HG02852 (cell line): ENCODE results near the gene PSMA6.
"Not testable (repeated sequence)": the region's sequence is repeated elsewhere in the genome, so short reads cannot be mapped to it uniquely, and the experiment has no call there.

ENCODE experiments used
- ATAC-seq: cut with Tn5 transposase; IDR thresholded peaks from one replicate; pipeline ENCODE4 v1.9.1; 2021; ENCODE audit warnings: mild to moderate bottlenecking, moderate library complexity; ENCODE audit not compliant: unreplicated experiment

PSMA6 gene

GRCh38 chr14:35292051-35292769 lies at the start of gene PSMA6:
PSMA6 (plus strand) TSS chr14:35292382; CDS start chr14:35292477, 95 bp downstream.
- peak; percentile 83 for ATAC-seq

DNA sequence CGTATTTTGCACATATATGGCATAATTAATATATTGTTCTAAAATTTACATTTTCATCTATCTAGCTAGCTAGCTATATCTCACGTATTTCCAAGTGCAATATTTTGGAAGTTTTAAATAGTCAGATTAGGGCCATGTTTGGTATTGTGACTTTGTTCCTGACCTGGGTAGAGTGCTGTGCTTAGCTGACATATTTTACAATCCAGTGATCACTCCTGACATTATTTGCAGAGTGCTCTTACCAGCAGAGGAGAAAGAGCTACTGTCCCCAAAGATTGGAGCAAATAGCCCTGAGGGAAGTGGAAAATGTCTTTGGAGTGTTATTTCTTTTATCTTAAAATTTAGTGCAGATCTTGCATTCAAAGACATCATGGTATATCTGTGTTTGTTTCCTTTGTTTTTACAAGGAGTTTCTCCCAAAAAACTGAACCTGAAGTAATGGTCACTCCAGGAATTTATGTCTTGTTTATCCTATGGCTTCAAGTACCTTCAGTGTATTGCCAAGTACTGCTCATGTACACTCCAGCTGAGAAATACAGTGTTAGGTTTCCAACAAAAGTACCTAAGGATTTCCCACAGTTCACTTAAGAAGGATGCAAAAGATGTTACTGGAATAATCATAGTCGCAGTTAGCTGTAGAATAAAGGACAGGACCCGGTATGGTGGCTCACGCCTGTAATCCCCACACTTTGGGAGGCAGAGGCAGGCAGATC lies 49.4 kb upstream of the PSMA6 start:
- ATAC-seq, result no peak

GRCh38 chr14:35243956-35244355 lies 48.2 kb upstream of the PSMA6 start:
- no peak for ATAC-seq

DNA sequence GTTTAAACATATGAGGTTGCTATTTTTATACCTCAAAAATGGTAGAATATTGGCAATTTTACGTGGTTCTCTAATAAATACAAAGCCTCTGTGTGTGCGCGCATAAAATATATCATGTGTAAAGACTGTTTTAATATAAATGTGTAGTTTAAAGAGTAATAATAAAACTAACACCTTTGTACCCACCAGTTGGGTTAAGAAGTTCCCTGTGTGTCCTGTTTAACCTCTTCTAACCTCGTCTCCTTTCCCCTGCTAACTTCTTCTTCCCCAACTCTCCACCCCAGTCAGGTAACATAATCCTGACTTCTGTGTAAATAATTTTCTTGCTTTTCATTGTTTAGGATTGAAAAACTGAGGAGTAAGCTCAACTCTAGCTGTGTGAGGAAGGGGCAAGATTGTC lies 47.6 kb upstream of the PSMA6 start:
- ATAC-seq, result no peak

- ATAC-seq, result no peak
These were observed 47.1 kb upstream of the PSMA6 start for GRCh38 chr14:35245051-35245450.

DNA sequence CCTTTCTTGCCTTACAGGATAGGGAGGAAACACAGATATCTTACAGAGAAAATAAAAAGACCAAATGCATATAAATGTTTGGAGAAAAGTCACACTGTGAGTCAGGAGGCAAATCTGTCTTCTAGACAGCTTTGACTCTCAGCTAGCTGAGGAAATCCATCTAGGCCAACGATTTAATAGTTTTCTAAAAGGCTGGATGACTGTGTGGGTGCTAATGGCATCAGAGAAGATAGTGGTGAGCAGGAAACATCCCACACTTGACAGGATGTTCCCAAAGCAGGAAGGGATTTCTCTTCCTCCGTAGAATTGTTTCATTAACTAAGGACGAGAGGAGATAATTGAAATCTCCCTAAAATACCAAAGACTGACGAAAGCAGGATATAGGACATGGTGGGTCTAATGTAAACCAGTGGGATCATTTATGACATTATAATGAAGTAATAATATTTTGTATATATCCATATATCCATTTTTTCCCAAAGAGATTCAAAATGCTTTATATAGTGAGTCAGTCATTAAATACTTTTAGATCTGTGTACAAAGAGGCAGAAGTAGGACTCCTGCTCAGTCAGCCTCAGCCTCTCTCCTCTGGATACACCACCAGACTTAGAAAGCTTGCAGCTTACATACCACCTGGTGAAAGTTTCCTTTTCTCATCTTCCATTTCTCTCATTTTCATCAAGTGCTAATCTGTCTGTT lies 44.3 kb upstream of the PSMA6 start:
- no peak for ATAC-seq

DNA sequence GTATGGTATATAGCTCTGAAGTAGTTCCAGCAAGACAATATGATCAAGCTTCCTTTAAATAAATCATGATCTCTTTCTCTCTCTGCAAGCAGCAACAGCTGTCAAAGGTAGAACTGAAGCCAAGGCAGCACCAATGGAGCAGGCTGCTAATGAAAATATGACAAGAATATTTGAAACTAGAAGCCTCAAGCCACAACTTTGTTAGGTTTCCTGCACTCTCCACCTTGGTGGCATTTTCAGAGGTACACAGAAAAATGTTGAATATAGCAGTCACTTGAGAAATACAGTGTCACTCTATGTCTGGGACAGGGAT lies 43.8 kb upstream of the PSMA6 start:
- no peak for ATAC-seq

DNA sequence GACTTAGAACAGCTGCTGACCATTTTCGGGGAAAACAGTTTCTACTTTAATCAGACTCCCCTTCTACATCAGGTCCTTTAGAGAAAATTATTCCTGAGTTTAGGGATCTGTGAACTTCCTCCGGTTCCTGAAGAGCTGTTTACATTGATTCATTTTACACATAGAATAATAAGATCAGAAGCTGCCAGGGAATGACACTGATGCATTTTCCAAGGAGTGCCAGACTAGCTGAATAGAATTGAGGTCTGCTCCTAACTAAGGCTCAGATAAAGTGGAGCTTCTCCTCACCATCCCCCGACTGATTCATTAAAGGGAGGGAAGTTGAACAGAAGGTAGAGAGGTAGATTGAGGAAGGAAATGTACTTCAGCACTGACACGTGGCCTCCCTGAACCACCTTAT lies 41.9 kb upstream of the PSMA6 start:
- ATAC-seq, result no peak

DNA sequence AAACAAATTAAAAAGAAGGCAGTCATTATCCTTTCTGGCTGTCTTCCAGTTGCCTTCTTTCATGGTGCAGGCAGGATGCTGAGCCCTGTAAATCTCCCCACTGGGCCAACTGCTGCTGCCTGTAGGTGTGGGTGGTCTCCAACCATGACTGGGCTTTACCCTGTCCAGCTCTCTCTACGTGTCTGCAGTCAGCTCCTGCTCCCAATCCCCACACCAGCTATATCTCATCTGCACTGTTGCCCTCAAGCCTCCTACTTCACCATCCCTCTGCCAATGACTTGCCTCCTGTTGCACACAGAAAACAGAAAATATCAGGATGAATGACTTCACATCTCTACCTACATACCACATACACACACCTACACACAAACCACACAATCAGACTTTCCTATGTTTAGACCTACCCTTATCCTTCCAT lies 39.7 kb upstream of the PSMA6 start:
- ATAC-seq, result no peak

DNA sequence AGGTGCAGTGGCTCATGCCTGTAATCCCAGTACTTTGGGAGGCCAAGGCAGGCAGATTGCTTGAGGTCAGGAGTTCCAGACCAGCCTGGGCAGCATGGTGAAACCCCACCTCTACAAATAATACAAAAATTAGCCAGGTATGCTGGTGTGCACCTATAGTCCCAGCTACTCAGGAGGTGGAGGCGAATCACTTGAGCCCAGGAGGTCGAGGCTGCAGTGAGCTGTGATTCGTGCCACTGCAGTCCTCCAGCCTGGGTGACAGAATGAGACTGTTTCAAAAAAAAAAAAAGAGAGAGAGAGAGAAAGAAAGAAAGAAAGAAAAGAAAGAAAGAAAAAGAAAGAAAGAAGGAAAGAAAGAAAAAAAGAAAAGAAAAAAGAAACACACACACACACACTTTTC lies 39.1 kb upstream of the PSMA6 start:
- ATAC-seq, result not testable (repeated sequence)

- ATAC-seq, result not testable (repeated sequence)
These were observed 38.1 kb upstream of the PSMA6 start for GRCh38 chr14:35254034-35254622.

- no peak for ATAC-seq
These were observed 37.4 kb upstream of the PSMA6 start for GRCh38 chr14:35254736-35255135.

DNA sequence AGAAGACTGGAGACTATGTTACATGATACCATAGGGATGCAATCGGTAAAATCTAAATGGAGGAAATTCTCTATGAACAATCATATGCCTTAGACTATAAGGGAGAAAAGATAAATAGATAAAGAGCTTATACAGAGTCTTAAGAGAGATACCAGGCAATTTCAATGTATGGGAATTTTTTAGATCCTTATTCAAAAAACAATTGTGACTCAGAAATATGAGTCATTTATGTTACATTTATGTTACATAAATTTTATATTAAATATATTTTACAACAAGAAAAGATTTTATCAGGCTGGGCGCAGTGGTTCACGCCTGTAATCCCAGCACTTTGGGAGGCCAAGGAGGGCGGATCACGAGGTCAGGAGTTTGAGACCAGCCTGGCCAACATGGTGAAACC lies 36.5 kb upstream of the PSMA6 start:
- no peak for ATAC-seq

- no peak for ATAC-seq
These were observed 34.4 kb upstream of the PSMA6 start for GRCh38 chr14:35257809-35258208.

GRCh38 chr14:35258420-35258819 lies 33.8 kb upstream of the PSMA6 start:
- ATAC-seq, result no peak

DNA sequence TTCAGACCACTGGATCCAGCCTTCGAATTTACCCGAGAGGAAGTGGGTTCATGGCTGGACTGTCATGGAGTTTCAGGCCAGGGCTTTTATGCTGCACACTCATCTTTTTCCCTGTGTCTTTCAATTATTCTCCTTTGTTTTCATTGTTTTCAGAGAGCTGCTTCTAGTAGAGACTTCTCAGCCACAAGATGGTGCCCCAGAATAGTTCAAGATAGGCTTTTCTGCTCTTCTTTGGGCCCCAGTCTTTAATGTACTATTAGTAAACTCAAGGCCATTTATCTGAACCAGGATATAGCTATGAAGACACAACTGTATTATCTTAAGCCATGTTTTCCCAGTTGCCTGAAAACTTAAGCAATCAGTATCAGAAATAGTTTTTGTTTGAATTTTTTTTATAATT lies 30.4 kb upstream of the PSMA6 start:
- no peak for ATAC-seq

- ATAC-seq, result no peak
These were observed 29.7 kb upstream of the PSMA6 start for GRCh38 chr14:35262436-35262835.

DNA sequence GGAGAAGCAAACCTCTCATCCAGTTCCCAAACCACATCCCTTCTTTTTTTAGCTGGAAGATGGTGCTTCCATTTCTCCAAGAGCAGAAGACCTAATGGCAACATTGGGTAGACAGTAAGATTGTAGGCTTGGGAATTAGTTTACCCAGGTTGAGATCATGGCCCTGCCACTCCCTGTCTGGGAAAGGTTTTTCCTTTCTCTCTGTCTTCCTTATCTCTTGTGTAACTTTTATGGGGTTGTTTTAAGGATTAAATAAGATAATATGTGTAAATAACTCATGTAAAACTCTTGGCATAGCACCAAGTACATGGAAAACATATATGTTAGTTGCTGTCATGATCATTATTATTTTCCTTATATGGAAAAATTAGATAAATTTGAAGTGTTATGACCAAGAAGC lies 23.2 kb upstream of the PSMA6 start:
- no peak for ATAC-seq

DNA sequence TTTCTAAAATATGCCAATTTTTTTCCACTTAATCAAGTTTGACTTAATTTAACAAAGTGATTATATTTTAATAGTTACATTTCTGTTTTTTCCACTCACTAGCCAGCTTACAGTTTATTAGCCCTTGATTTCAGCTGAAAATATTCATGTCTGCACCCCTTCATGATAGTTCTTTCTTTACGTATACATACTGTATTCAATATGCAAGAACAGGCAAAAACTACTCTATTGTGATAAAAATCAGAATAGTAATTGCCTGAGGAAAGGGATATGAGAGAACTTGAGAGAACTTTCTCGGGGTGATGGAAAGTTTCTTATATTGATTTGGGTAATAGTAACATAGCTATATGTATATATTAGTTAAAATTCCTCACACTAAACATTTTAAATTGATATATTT lies 17.4 kb upstream of the PSMA6 start:
- ATAC-seq, result no peak

GRCh38 chr14:35277179-35277578 lies 15.0 kb upstream of the PSMA6 start:
- no peak for ATAC-seq

- ATAC-seq, result no peak
These were observed 12.8 kb upstream of the PSMA6 start for GRCh38 chr14:35279369-35279768.

DNA sequence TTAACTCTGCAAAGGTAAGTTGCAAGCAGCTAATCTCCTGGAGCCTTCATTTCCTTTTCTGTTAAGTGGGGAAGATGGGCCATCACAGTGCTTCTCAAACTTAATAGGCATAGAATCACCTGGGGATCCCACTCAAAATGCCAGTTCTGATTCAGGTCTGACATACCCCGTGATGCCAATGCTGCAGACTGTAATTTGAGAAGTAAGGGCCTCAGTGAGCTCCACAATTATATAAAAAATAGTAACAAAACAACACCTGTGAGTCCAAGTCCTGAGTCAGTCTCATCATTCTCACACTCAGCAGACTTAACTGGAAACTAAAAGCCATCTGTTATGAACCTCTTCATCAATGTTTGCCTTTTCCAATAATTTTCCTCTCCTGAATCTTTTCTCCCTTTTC lies 10.8 kb upstream of the PSMA6 start:
- ATAC-seq, result no peak
